ENCODE measurements around the gene PLET1. TPM values are rescaled to one million over a fixed set of nuclear protein-coding genes. Genes with fewer than 3 reads are reported as not detected.

The PLET1 gene
- total and polyA plus RNA-seq, 9 of the 15 experiments (the other 6 are each of a cell fraction or from before 2014, with no cell fraction given), result not detected

- 0 out of 4 replicates have a peak, but pooled peaks of 1 of the 2 experiments have one; percentile 12 for TF ChIP-seq KDM1A (IDR thresholded peaks at IDR 0.05)
- 0 out of 2 replicates have a peak, but pooled peaks have one; percentile 8 for TF ChIP-seq MYC (IDR thresholded peaks at IDR 0.05; ENCODE audit: low read depth, low read length)
- no peak for TF ChIP-seq MYC (CRISPR knock-in tag; IDR thresholded peaks at IDR 0.05; ENCODE audit: borderline replicate concordance, low read depth)
- peak; percentile 53; the same call in 1 of the 2 replicates for TF ChIP-seq DEAF1 (CRISPR knock-in tag; IDR thresholded peaks at IDR 0.05)
- TF ChIP-seq, protein P1, sequence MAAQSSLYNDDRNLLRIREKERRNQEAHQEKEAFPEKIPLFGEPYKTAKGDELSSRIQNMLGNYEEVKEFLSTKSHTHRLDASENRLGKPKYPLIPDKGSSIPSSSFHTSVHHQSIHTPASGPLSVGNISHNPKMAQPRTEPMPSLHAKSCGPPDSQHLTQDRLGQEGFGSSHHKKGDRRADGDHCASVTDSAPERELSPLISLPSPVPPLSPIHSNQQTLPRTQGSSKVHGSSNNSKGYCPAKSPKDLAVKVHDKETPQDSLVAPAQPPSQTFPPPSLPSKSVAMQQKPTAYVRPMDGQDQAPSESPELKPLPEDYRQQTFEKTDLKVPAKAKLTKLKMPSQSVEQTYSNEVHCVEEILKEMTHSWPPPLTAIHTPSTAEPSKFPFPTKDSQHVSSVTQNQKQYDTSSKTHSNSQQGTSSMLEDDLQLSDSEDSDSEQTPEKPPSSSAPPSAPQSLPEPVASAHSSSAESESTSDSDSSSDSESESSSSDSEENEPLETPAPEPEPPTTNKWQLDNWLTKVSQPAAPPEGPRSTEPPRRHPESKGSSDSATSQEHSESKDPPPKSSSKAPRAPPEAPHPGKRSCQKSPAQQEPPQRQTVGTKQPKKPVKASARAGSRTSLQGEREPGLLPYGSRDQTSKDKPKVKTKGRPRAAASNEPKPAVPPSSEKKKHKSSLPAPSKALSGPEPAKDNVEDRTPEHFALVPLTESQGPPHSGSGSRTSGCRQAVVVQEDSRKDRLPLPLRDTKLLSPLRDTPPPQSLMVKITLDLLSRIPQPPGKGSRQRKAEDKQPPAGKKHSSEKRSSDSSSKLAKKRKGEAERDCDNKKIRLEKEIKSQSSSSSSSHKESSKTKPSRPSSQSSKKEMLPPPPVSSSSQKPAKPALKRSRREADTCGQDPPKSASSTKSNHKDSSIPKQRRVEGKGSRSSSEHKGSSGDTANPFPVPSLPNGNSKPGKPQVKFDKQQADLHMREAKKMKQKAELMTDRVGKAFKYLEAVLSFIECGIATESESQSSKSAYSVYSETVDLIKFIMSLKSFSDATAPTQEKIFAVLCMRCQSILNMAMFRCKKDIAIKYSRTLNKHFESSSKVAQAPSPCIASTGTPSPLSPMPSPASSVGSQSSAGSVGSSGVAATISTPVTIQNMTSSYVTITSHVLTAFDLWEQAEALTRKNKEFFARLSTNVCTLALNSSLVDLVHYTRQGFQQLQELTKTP (IDR thresholded peaks at IDR 0.05; ENCODE audit: low read depth in 1 of 2, partially characterized antibody in 2 of 2), result no peak
- TF ChIP-seq CTCF (IDR thresholded peaks at IDR 0.05 in 2 of 3, conservative IDR thresholded peaks at IDR 0.05 in 1 of 3; ENCODE audit: insufficient read depth in 2 of 3, low read depth in 1 of 3, low read length in 3 of 3), result peak; percentile 78 to 89 (median 84)
- peak; percentile 77; the same call in 1 of the 2 replicates for TF ChIP-seq ZNF263 (CRISPR knock-in tag; IDR thresholded peaks at IDR 0.05; ENCODE audit: borderline replicate concordance)
- no peak for TF ChIP-seq CHD2 (IDR thresholded peaks at IDR 0.05; ENCODE audit: low read depth, low read length)
- TF ChIP-seq CC2D1A (IDR thresholded peaks at IDR 0.05), result peak; percentile 36; the same call in 1 of the 2 replicates
- TF ChIP-seq FOXJ2 (tag; IDR thresholded peaks at IDR 0.05), result no peak
- TF ChIP-seq RAD21 (CRISPR knock-in tag; conservative IDR thresholded peaks at IDR 0.05 in 1 of 2, IDR thresholded peaks at IDR 0.05 in 1 of 2), result peak; percentile 72 to 81
- peak; percentile 53; the same call in 1 of the 2 replicates for TF ChIP-seq CTBP1 (IDR thresholded peaks at IDR 0.05; ENCODE audit: borderline replicate concordance)
These were observed 19.8 kb upstream of the PLET1 start (continued) for GRCh38 chr11:112280268-112281126.
